NT2/D1 (cell line): ENCODE results near the gene GAS6.

ENCODE experiments used
- DNase-seq: peaks from one replicate; pipeline ENCODE4 v3.0.0-alpha.2; 2011; ENCODE audit warnings: low read depth, low spot score
- H3K27me3 ChIP-seq: 2 replicates; pipeline ENCODE4 v1.6.0; 2011; ENCODE audit warnings: mild to moderate bottlenecking; ENCODE audit not compliant: insufficient read length, insufficient read depth
- H3K36me3 ChIP-seq: 2 replicates; pipeline ENCODE4 v1.6.1; 2011; ENCODE audit warnings: mild to moderate bottlenecking, low read length, mixed read lengths; ENCODE audit not compliant: insufficient read depth, insufficient read length
- H3K4me1 ChIP-seq: 2 replicates; pipeline ENCODE4 v1.5.1; 2011; ENCODE audit not compliant: insufficient read depth, insufficient read length
- H3K4me3 ChIP-seq: 2 replicates; pipeline ENCODE4 v1.5.1; 2011; ENCODE audit warnings: low read depth; ENCODE audit not compliant: insufficient read length
- H3K9ac ChIP-seq: 2 replicates; pipeline ENCODE4 v1.6.0; 2011; ENCODE audit warnings: low read depth; ENCODE audit not compliant: insufficient read length
- H3K9me3 ChIP-seq: 2 replicates; pipeline ENCODE4 v1.5.1; 2011; ENCODE audit warnings: mild to moderate bottlenecking, low read length; ENCODE audit not compliant: insufficient read depth
- SUZ12 ChIP-seq: IDR thresholded peaks from 2 replicates; pipeline ENCODE4 v1.6.1; 2011; ENCODE audit not compliant: insufficient read length, insufficient read depth; ENCODE audit errors: extremely low read depth
- YY1 ChIP-seq: IDR thresholded peaks from 2 replicates; pipeline ENCODE4 v1.6.1; 2011; ENCODE audit not compliant: insufficient read length, insufficient read depth
- ZNF274 ChIP-seq: IDR thresholded peaks from 2 replicates; pipeline ENCODE4 v1.6.1; 2011; ENCODE audit warnings: mild to moderate bottlenecking, low read depth, low read length

The GAS6 gene

GRCh38 chr13:113785051-113786010 is 78.5 kb downstream of the GAS6 start:
- no peak overlapping the region for H3K9ac ChIP-seq
- H3K36me3 ChIP-seq, result no peaks in the 10 kb centered on the region
- TF ChIP-seq ZNF274 (no peak), SUZ12 (no peak), YY1 (no peak)
- no peak for DNase-seq
- H3K4me1 ChIP-seq, result no peaks in the 10 kb centered on the region
- no peak overlapping the region for H3K4me3 ChIP-seq
- H3K27me3 ChIP-seq, result no peaks in the 10 kb centered on the region
- peaks cover 17% of the 10 kb centered on the region; the same call in 1 of the 2 replicates for H3K9me3 ChIP-seq

GRCh38 chr13:113784645-113785024 is 79.2 kb downstream of the GAS6 start:
- no peak overlapping the region for H3K4me3 ChIP-seq
- no peak for DNase-seq
- H3K27me3 ChIP-seq, result no peaks in the 10 kb centered on the region
- peaks cover 17% of the 10 kb centered on the region; the same call in 1 of the 2 replicates for H3K9me3 ChIP-seq
- H3K36me3 ChIP-seq, result no peaks in the 10 kb centered on the region
- no peak overlapping the region for H3K9ac ChIP-seq
- H3K4me1 ChIP-seq, result no peaks in the 10 kb centered on the region
- no peak for TF ChIP-seq YY1
- TF ChIP-seq ZNF274, result no peak
- no peak for TF ChIP-seq SUZ12

DNA sequence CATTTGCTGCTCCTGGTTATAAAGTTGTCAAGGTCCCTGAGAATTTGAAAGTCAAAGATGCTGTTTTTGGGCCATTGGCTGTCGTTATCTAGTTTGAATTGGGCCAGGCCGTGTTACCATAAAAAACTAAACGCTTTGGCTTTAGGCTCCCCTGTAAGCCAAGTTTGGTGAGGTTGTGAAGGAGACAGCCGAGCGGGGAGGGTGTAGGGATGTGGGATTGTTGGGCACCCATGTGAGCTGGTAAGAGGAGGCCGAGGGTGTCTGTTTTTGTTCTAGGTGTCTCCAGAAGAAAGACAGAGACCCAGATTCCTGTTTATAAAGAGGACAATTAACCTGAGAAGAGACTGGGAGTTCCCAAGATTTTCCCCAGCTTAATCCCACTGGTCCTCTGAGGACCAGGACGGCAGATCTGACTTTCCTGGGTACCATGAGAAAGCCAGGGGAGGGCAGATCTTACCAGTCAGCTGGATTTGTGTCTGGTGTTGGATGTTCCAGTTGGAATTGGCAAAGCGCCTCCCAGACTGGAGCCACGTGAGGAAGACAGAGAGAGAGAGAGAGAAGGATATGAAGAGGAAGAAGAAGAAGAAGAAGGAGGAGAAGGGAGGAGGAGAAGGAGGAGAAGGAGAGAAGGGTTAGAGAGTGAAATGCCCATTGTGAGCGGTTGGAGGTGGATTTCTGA is 79.8 kb downstream of the GAS6 start:
- DNase-seq, result no peak
- Histone ChIP-seq H3K4me1 (no peaks in the 10 kb centered on the region), H3K36me3 (no peaks in the 10 kb centered on the region), H3K27me3 (no peaks in the 10 kb centered on the region), H3K4me3 (no peak overlapping the region), H3K9ac (no peak overlapping the region), H3K9me3 (peaks cover 17% of the 10 kb centered on the region; the same call in 1 of the 2 replicates)
- TF ChIP-seq ZNF274, result no peak
- TF ChIP-seq YY1, result no peak
- no peak for TF ChIP-seq SUZ12

GRCh38 chr13:113783200-113783881 is 80.5 kb downstream of the GAS6 start:
- H3K9me3 ChIP-seq, result peaks cover 17% of the 10 kb centered on the region; the same call in 1 of the 2 replicates
- no peaks in the 10 kb centered on the region for H3K4me1 ChIP-seq
- no peaks in the 10 kb centered on the region for H3K36me3 ChIP-seq
- no peak overlapping the region for H3K9ac ChIP-seq
- H3K4me3 ChIP-seq, result no peak overlapping the region
- TF ChIP-seq ZNF274 (no peak), YY1 (no peak), SUZ12 (no peak)
- no peaks in the 10 kb centered on the region for H3K27me3 ChIP-seq
- no peak for DNase-seq

DNA sequence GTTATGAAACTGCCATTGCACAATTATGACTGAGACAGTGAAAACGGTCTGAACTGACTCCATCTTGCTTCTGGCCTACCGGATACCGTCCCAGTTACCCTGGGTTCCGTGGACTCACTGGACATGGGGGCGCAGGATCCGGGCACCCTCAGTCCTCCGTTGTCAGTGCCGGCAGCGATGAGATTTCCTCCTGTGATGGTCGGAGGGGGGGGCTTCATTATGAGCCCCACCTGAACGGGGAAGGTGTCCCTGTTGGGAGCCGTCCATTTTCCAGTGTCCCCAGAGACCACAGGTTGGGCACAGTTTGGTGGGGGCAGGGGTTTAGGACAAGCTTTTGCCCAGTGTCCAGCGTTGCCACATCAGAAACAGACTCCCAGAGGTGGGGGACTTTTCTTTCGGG is 81.4 kb downstream of the GAS6 start:
- Histone ChIP-seq H3K9ac (no peak overlapping the region), H3K27me3 (peaks cover 7% of the 10 kb centered on the region), H3K4me1 (no peaks in the 10 kb centered on the region), H3K9me3 (peaks cover 17% of the 10 kb centered on the region; the same call in 1 of the 2 replicates), H3K36me3 (no peaks in the 10 kb centered on the region), H3K4me3 (no peak overlapping the region)
- TF ChIP-seq SUZ12 (no peak), ZNF274 (no peak), YY1 (no peak)
- DNase-seq, result no peak

GRCh38 chr13:113781571-113781970 is 82.3 kb downstream of the GAS6 start:
- Histone ChIP-seq H3K9ac (no peak overlapping the region), H3K9me3 (peaks cover 17% of the 10 kb centered on the region; the same call in 1 of the 2 replicates), H3K36me3 (no peaks in the 10 kb centered on the region), H3K4me1 (no peaks in the 10 kb centered on the region), H3K4me3 (no peak overlapping the region), H3K27me3 (peaks cover 13% of the 10 kb centered on the region)
- no peak for DNase-seq
- TF ChIP-seq YY1 (no peak), ZNF274 (no peak), SUZ12 (no peak)

- Histone ChIP-seq H3K4me3 (no peak overlapping the region), H3K27me3 (peaks cover 14% of the 10 kb centered on the region), H3K9me3 (peaks cover 3% of the 10 kb centered on the region; the same call in 1 of the 2 replicates), H3K4me1 (no peaks in the 10 kb centered on the region), H3K36me3 (no peaks in the 10 kb centered on the region), H3K9ac (no peak overlapping the region)
- TF ChIP-seq ZNF274 (no peak), YY1 (no peak), SUZ12 (no peak)
- DNase-seq, result peak; percentile 38
These were observed 86.3 kb downstream of the GAS6 start for GRCh38 chr13:113777311-113778260.
